SK-N-SH (cell line): ENCODE measurements around the gene SPTAN1. TPM values are rescaled to one million over a fixed set of nuclear protein-coding genes. Genes with fewer than 3 reads are reported as not detected.

ENCODE experiments used
- CTCF ChIA-PET: fragments of 300-600, 350-600 bp; formaldehyde crosslinking; extraction: SDS; loops from one replicate; lab custom pipeline; 2021; lab: Yijun Ruan, JAX
- POLR2A ChIA-PET: fragments of 350-600 bp; sonication (Branson Sonifier 250); formaldehyde crosslinking; extraction: SDS; loops from one replicate; lab custom pipeline; 2020; ENCODE audit warnings: antibody characterized with exemption, inconsistent platforms; lab: Yijun Ruan, JAX
- DNase-seq: peaks from one replicate; pipeline ENCODE4 v3.0.0; 2012
- H2AFZ ChIP-seq: fragments of 200-600 bp; sonication (generic); 2 replicates; pipeline ENCODE4 v1.8.1; 2016; ENCODE audit warnings: antibody characterized with exemption, mild to moderate bottlenecking, low read depth
- H3F3A ChIP-seq: fragments of 200-600 bp; sonication (generic); replicated peaks from 2 replicates; pipeline ENCODE3; 2016; ENCODE audit warnings: antibody characterized with exemption, mild to moderate bottlenecking; ENCODE audit not compliant: insufficient read depth
- H3K27ac ChIP-seq, 2 experiments: fragments of 200-500 bp in 1 of 2; fragments of 200-600 bp in 1 of 2; sonication (Bioruptor generic) in 1 of 2; sonication (generic), shearing (Covaris generic) in 1 of 2; 2 replicates each; pipeline versions ENCODE4 v1.5.1 to v1.6.1; 2014 to 2016; ENCODE audit warnings: low read depth in 2 of 2, inconsistent platforms in 1 of 2, low read length in 1 of 2, mild to moderate bottlenecking in 1 of 2, mixed read lengths in 1 of 2
- H3K27me3 ChIP-seq: fragments of 200-600 bp; sonication (generic), shearing (Covaris generic); 2 replicates; pipeline ENCODE4 v1.6.1; 2016; ENCODE audit warnings: mixed run types; ENCODE audit not compliant: insufficient read depth
- H3K36me3 ChIP-seq, 2 experiments: fragments of 200-500 bp in 1 of 2; fragments of 200-600 bp in 1 of 2; sonication (Bioruptor generic) in 1 of 2; sonication (generic) in 1 of 2; replicated peaks in 1 of 2; 2 replicates each; pipeline versions ENCODE3 to v1.5.1; 2014 to 2016; ENCODE audit warnings: low read length in 1 of 2, mild to moderate bottlenecking in 1 of 2; ENCODE audit not compliant: insufficient read depth in 2 of 2, control insufficient read depth in 1 of 2
- H3K4me1 ChIP-seq, 2 experiments: fragments of 200-500 bp in 1 of 2; fragments of 200-600 bp in 1 of 2; sonication (Bioruptor generic) in 1 of 2; sonication (generic), shearing (Covaris generic) in 1 of 2; 2 replicates each; pipeline versions ENCODE4 v1.5.1 to v1.6.1; 2014 to 2016; ENCODE audit warnings: low read depth in 1 of 2, low read length in 1 of 2, mixed run types in 1 of 2; ENCODE audit not compliant: insufficient read depth in 2 of 2, control insufficient read depth in 1 of 2
- H3K4me2 ChIP-seq: fragments of 200-600 bp; sonication (generic), shearing (Covaris generic); 2 replicates; pipeline ENCODE4 v1.6.1; 2017; ENCODE audit warnings: mixed run types
- H3K4me3 ChIP-seq, 2 experiments: fragments of 200-500 bp in 1 of 2; fragments of 200-600 bp in 1 of 2; sonication (Bioruptor generic) in 1 of 2; sonication (generic), shearing (Covaris generic) in 1 of 2; 2 replicates each; pipeline versions ENCODE4 v1.5.1 to v1.8.1; 2014 to 2016; ENCODE audit warnings: low read depth in 2 of 2, inconsistent platforms in 1 of 2, low read length in 1 of 2, mild to moderate bottlenecking in 1 of 2, mixed read lengths in 1 of 2, moderate library complexity in 1 of 2
- H3K79me2 ChIP-seq: fragments of 200-600 bp; sonication (generic); 2 replicates; pipeline ENCODE4 v1.8.1; 2017; ENCODE audit warnings: mild to moderate bottlenecking; ENCODE audit not compliant: insufficient read depth
- H3K9ac ChIP-seq: fragments of 200-600 bp; sonication (generic); 2 replicates; pipeline ENCODE4 v1.6.1; 2017; ENCODE audit warnings: mixed run types
- H3K9me2 ChIP-seq: fragments of 200-600 bp; sonication (generic); 2 replicates; pipeline ENCODE4 v1.6.1; 2017; ENCODE audit warnings: mixed run types
- H3K9me3 ChIP-seq: fragments of 200-600 bp; sonication (generic); 2 replicates; pipeline ENCODE4 v1.6.1; 2017; ENCODE audit warnings: mixed run types, mild to moderate bottlenecking, moderate library complexity
- H4K20me1 ChIP-seq: fragments of 200-600 bp; sonication (generic); 2 replicates; pipeline ENCODE4 v1.6.1; 2017; ENCODE audit warnings: mild to moderate bottlenecking, mixed run types; ENCODE audit not compliant: insufficient read depth
- GABPA ChIP-seq: IDR thresholded peaks from 2 replicates; pipeline ENCODE4 v1.4.0; 2012; ENCODE audit warnings: low read depth, mild to moderate bottlenecking
- GATA2 ChIP-seq: sonication (generic); formaldehyde crosslinking; IDR thresholded peaks from 2 replicates; pipeline ENCODE4 v1.5.0; 2020; ENCODE audit warnings: mild to moderate bottlenecking, missing genetic modification reagents
- JUND ChIP-seq: IDR thresholded peaks from 2 replicates; pipeline ENCODE4 v1.4.0; 2012
- NRF1 ChIP-seq: IDR thresholded peaks from 2 replicates; pipeline ENCODE4 v1.6.1; 2012; ENCODE audit warnings: low read depth, mild to moderate bottlenecking, low read length
- RAD21 ChIP-seq: IDR thresholded peaks from 2 replicates; pipeline ENCODE4 v1.6.1; 2012; ENCODE audit warnings: mild to moderate bottlenecking, low read length
- RCOR1 ChIP-seq: fragments of 150-350 bp; IDR thresholded peaks from 2 replicates; pipeline ENCODE4 v1.6.1; 2017; ENCODE audit warnings: antibody characterized with exemption, low read length
- SIN3A ChIP-seq: IDR thresholded peaks from 2 replicates; pipeline ENCODE4 v1.6.1; 2012; ENCODE audit warnings: low read depth, mild to moderate bottlenecking, low read length, moderate library complexity, borderline replicate concordance
- SMC3 ChIP-seq: IDR thresholded peaks from 2 replicates; pipeline ENCODE4 v1.6.1; 2012; ENCODE audit warnings: low read depth, low read length, improper control_type of control experiment
- TCF12 ChIP-seq: IDR thresholded peaks from 2 replicates; pipeline ENCODE4 v1.4.0; 2012
- WGBS: methylation state at CpG from one replicate; pipeline ENCODE4 v1.1.6; 2017; ENCODE audit warnings: low lambda C conversion rate; 5-methylcytosine and 5-hydroxymethylcytosine counted together
- polyA plus RNA-seq, 3 experiments: library from polyadenylated mRNA; depleted of rRNA; stranded (reverse); fragments of >200 nt; gene quantifications; 2 replicates each; pipeline ENCODE4 v1.2.3, GENCODE V29; 2012
- TF ChIP-seq, protein P1 (sequence below): IDR thresholded peaks from 2 replicates; pipeline ENCODE4 v1.6.1; 2012; ENCODE audit warnings: mild to moderate bottlenecking, low read depth, low read length, moderate library complexity
- TF ChIP-seq, protein P2 (sequence below): IDR thresholded peaks from 2 replicates; pipeline ENCODE4 v1.4.0; 2012; ENCODE audit warnings: low read depth, borderline replicate concordance
- TF ChIP-seq, protein P3 (sequence below): fragments of 150-350 bp; IDR thresholded peaks from 2 replicates; pipeline ENCODE4 v1.6.1; 2017; ENCODE audit warnings: antibody characterized with exemption, low read length, low read depth, borderline replicate concordance

The SPTAN1 gene
- polyA plus RNA-seq, 1 of the 3 experiments (the other 2 are of a cell fraction), result 177 TPM

DNA sequence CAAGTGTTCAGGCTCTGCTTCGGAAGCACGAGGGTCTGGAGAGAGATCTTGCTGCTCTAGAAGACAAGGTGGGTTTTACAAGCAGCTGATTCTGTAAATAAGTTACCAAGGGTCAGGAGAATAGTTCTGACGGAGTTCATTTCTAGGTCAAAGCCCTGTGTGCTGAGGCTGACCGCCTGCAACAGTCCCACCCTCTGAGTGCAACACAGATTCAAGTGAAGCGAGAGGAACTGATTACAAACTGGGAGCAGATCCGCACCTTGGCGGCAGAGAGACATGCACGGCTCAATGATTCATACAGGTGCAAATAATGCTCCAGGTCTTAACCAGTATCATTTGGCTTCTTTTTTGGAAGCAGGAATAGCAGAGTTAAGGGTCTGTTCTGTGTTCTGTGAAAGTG lies 24.8 kb downstream of the SPTAN1 start:
- Histone ChIP-seq H3F3A (peaks cover 9% of the 10 kb centered on the region), H3K79me2 (peaks cover 18% of the 10 kb centered on the region; the same call in 1 of the 2 replicates), H3K27ac (no peak overlapping the region), H3K27me3 (no peaks in the 10 kb centered on the region), H4K20me1 (no peaks in the 10 kb centered on the region), H3K4me2 (no peak overlapping the region), H3K9ac (no peak overlapping the region), H3K9me3 (no peaks in the 10 kb centered on the region), H2AFZ (no peak overlapping the region), H3K9me2 (no peaks in the 10 kb centered on the region), H3K4me1 (no peaks in the 10 kb centered on the region), H3K36me3 (peaks cover 85 to 89% of the 10 kb centered on the region in 2 experiments), H3K4me3 (no peak overlapping the region)
- POLR2A ChIA-PET, result no interaction called here
- CTCF ChIA-PET, result interaction anchor here (1.4 kb wide), 1 partner anchor 46 kb away, joined by 3 read pairs; no protein-coding TSS in a partner anchor
- TF ChIP-seq RCOR1, result no peak
- TF ChIP-seq, protein P1, sequence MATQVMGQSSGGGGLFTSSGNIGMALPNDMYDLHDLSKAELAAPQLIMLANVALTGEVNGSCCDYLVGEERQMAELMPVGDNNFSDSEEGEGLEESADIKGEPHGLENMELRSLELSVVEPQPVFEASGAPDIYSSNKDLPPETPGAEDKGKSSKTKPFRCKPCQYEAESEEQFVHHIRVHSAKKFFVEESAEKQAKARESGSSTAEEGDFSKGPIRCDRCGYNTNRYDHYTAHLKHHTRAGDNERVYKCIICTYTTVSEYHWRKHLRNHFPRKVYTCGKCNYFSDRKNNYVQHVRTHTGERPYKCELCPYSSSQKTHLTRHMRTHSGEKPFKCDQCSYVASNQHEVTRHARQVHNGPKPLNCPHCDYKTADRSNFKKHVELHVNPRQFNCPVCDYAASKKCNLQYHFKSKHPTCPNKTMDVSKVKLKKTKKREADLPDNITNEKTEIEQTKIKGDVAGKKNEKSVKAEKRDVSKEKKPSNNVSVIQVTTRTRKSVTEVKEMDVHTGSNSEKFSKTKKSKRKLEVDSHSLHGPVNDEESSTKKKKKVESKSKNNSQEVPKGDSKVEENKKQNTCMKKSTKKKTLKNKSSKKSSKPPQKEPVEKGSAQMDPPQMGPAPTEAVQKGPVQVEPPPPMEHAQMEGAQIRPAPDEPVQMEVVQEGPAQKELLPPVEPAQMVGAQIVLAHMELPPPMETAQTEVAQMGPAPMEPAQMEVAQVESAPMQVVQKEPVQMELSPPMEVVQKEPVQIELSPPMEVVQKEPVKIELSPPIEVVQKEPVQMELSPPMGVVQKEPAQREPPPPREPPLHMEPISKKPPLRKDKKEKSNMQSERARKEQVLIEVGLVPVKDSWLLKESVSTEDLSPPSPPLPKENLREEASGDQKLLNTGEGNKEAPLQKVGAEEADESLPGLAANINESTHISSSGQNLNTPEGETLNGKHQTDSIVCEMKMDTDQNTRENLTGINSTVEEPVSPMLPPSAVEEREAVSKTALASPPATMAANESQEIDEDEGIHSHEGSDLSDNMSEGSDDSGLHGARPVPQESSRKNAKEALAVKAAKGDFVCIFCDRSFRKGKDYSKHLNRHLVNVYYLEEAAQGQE, result no peak
- TF ChIP-seq, protein P2, sequence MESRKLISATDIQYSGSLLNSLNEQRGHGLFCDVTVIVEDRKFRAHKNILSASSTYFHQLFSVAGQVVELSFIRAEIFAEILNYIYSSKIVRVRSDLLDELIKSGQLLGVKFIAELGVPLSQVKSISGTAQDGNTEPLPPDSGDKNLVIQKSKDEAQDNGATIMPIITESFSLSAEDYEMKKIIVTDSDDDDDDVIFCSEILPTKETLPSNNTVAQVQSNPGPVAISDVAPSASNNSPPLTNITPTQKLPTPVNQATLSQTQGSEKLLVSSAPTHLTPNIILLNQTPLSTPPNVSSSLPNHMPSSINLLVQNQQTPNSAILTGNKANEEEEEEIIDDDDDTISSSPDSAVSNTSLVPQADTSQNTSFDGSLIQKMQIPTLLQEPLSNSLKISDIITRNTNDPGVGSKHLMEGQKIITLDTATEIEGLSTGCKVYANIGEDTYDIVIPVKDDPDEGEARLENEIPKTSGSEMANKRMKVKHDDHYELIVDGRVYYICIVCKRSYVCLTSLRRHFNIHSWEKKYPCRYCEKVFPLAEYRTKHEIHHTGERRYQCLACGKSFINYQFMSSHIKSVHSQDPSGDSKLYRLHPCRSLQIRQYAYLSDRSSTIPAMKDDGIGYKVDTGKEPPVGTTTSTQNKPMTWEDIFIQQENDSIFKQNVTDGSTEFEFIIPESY, result no peak
- TF ChIP-seq JUND, result no peak
- TF ChIP-seq GABPA, result no peak
- no peak for DNase-seq
- WGBS, result 97% methylated on average over 8 of the region's 8 CpGs

DNA sequence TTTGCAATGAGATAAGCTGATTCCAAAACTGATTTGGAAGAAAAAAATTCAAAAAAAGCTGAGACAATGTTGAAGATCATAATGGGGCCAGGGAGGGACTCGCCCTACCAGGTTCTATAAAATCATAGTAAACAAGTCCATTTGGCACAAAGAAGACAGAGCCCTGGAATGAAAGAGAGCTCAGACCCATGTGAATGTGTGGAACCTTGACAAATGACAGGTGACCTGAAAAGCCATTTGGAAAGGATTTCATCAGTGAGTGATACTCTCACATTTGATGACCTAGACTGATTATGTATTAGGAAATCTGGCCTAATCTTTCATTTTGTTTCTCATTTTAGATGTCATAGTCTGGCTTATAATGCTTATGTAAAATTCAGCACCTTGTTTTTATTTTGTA lies 26.8 kb downstream of the SPTAN1 start:
- H3K4me2 ChIP-seq, result no peak overlapping the region
- H3F3A ChIP-seq, result peaks cover 6% of the 10 kb centered on the region
- no peak for DNase-seq
- POLR2A ChIA-PET, result no interaction called here
- no peak overlapping the region for H3K9ac ChIP-seq
- H3K4me3 ChIP-seq, result no peak overlapping the region
- H3K9me2 ChIP-seq, result no peaks in the 10 kb centered on the region
- 100% methylated on average over 1 of the region's 1 CpG for WGBS
- H4K20me1 ChIP-seq, result no peaks in the 10 kb centered on the region
- H2AFZ ChIP-seq, result no peak overlapping the region
- no peak overlapping the region for H3K27ac ChIP-seq
- no peak for TF ChIP-seq JUND
- no peak for TF ChIP-seq TCF12
- no peak for TF ChIP-seq SIN3A
- TF ChIP-seq, protein P3, sequence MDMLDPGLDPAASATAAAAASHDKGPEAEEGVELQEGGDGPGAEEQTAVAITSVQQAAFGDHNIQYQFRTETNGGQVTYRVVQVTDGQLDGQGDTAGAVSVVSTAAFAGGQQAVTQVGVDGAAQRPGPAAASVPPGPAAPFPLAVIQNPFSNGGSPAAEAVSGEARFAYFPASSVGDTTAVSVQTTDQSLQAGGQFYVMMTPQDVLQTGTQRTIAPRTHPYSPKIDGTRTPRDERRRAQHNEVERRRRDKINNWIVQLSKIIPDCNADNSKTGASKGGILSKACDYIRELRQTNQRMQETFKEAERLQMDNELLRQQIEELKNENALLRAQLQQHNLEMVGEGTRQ, result no peak
- TF ChIP-seq SMC3, result no peak
- TF ChIP-seq, protein P2, result no peak
- TF ChIP-seq, protein P1, result no peak
- no peak for TF ChIP-seq RAD21
- no peak for TF ChIP-seq GATA2 (CRISPR knock-in tag)
- no peak for TF ChIP-seq NRF1
- no peaks in the 10 kb centered on the region for H3K79me2 ChIP-seq
- no peaks in the 10 kb centered on the region for H3K9me3 ChIP-seq
- H3K27me3 ChIP-seq, result no peaks in the 10 kb centered on the region
- H3K4me1 ChIP-seq, result no peaks in the 10 kb centered on the region
- H3K36me3 ChIP-seq, result peaks cover 93 to 99% of the 10 kb centered on the region in 2 experiments
- CTCF ChIA-PET, result no interaction called here
